GM19043 (cell line): ENCODE data around the gene MDGA2.
"Not testable (repeated sequence)": the region's sequence is repeated elsewhere in the genome, so short reads cannot be mapped to it uniquely, and the experiment has no call there.

Source experiments
- ATAC-seq: cut with Tn5 transposase; IDR thresholded peaks from one replicate; pipeline ENCODE4 v1.9.1; 2021; ENCODE audit warnings: low read depth; ENCODE audit not compliant: unreplicated experiment

Gene MDGA2

GRCh38 chr14:46999661-47000060 is 675.7 kb downstream of the MDGA2 start:
- ATAC-seq, result no peak

- no peak for ATAC-seq
These were observed 685.8 kb downstream of the MDGA2 start for GRCh38 chr14:46989566-46989965.

DNA sequence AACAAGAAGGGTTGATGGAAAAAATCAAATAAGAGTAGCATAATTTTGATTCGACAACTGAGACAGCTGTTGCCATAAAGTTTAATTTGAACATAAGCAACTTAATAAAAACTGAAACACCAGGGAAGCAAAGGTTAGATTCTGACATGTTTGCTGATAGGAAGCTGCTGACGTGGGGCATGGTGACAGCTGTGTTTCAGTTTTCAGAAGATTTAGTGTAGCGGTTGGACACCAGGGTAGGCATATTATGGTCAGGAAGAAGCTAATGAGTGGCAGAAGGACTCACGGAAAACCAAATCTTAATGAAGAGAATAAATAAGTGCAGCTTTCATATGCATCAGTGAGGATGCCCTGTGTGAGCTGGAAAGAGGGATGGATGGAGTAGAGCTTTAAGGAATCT is 687.1 kb downstream of the MDGA2 start:
- ATAC-seq, result no peak

GRCh38 chr14:46985529-46986380 is 689.6 kb downstream of the MDGA2 start:
- no peak for ATAC-seq

DNA sequence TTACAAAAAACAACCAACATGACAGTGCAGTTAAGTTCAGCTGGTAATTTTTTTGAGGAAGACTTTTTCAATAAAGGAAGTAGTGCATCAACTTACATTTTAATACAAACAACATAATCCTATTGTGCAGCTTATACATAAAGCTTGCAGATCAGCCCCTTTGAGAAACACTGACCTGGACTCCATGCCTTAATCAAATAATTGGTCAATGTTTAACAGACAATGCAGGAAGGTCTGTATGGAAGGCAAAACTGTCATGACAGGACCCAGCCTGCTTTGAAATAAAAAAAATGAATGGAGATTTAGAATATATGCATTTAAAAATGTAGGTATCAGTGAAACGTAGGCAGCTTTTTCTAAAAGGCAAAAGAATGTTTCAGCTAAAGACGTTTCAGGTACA is 702.1 kb downstream of the MDGA2 start:
- no peak for ATAC-seq

DNA sequence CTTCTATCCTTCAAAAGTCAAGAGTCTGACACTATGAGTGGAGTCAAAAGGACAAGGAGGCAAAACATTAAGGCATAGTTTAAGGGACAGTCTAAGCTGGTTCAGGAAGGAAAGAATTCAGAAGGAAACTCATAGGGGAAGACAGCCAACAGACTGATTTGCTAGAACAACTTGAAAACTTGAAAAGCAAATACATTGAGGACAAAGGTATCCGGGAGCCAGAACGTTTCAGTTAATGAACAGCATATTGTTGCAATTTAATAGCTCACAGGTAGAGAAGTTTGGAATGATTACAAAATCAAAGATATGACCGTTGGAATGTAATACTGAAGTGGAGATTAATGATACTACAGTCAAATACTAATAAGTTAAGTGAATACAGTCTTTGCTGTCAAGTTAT is 711.0 kb downstream of the MDGA2 start:
- ATAC-seq, result no peak

GRCh38 chr14:46951103-46951502 is 724.3 kb downstream of the MDGA2 start:
- no peak for ATAC-seq

DNA sequence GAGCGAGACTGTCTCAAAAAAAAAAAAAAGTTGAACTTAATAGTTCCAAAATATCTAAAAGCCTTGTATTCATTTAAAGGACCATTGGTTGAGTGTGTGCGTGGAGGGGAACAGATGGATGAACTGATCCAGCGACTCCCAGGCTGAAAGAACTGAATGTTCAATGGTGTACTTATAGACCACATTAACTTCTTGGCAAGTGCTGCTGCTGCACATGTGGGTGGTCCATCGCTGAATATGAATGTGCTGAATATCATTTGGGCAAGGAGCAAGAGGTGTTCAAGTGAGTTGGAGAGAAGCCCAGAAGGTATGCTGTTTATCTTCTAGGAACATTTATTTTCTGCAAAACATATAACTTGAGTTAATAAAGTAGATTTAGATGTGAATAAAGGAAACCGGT is 734.8 kb downstream of the MDGA2 start:
- no peak for ATAC-seq

GRCh38 chr14:46920542-46920941 is 754.9 kb downstream of the MDGA2 start:
- ATAC-seq, result no peak

DNA sequence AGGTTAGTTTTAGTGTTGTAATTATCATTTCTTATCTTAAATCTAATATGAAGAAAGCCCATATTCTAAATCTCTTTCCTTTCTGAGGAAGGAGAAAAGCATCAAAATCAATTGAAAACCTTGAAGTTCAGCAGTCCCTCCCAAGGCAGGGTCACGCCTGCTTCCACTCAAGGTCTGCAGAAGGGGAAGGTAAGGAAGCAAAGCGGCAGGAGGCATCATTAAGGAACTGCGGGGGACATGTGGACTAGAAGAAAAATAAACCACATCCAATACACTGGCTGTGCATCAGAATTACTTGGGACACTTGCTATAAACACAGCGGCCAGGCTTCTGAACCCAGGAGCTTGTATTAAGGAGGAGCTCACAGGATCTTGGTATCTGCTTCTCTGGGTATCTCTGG is 759.9 kb downstream of the MDGA2 start:
- ATAC-seq, result not testable (repeated sequence)

DNA sequence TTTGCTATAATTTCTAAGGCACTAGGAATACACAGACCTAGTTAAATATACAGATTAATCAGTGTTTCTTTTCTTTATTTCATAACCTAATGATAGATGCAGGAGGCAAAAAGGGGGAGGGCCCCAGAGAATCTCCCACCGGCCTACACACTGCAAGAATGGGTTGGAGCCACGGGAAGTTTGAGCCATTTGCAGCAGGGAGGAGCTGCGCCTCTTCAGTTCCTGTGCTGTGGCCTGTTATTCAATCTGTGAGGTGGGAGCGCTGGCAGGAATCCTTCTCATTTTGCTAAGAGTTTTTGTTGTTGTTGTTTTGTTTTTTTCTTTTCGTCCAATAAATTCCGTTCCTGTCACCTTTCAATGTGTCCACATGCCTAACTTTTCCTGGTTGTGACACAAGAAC is 772.6 kb downstream of the MDGA2 start:
- no peak for ATAC-seq

- ATAC-seq, result no peak
These were observed 780.9 kb downstream of the MDGA2 start for GRCh38 chr14:46894476-46894875.

GRCh38 chr14:46887144-46887543 is 788.3 kb downstream of the MDGA2 start:
- ATAC-seq, result no peak

GRCh38 chr14:46885566-46885965 is 789.8 kb downstream of the MDGA2 start:
- ATAC-seq, result no peak

GRCh38 chr14:46861753-46862152 is 813.7 kb downstream of the MDGA2 start:
- ATAC-seq, result no peak

DNA sequence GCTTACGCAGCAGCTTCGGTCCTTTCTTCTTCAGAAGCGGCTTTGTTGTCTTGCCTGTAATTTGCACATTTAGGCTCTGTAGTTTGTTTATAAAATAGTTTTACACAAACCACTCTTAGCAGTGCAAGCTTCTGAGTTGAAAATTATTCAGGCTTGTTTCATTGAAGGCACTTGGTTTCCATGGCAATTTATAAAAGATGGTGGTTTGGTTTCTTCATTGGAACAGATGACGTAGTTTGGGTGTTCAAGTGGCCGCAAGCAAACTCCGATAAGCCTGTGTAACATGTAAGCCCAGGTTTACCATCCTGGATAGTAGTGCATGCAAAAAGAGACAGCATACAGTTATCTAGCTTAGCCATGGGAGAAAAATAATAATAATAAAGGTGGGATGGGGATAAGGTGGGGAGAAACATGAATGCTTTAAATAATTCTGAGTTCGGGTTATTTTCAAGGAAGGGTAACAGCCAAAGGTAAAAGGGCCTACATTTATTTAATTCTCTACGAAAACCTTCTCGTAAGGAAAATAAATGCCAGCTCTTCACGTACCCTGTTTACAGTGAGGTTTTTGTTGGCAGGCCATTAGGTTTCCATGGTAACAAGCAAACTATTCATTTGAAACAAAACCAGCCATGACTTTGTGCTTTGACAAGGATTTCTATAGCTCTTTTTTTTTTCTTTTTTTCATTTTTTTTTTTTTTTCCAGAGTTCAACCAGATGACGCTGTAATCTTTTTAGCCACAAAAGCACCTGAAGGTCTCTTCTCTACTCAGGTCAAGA is 834.3 kb downstream of the MDGA2 start:
- no peak for ATAC-seq

DNA sequence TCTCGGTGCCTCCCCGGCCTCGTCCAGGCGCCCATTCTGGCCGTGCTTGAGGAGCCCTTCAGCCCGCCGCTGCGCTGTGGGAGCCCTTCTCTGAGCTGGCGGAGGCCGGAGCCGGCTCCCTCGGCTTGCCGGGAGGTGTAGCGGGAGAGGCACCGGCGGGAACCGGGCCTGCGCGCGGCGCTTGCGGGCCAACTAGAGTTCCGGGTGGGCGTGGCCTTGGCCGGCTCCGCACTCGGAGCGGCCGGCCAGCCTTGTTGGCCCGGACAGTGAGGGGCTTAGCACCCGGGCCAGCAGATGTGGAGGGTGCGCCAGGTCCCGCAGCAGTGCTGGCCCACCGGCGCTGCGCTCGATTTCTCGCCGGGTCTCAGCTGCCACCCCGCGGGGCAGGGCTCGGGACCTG is 855.1 kb downstream of the MDGA2 start:
- no peak for ATAC-seq

DNA sequence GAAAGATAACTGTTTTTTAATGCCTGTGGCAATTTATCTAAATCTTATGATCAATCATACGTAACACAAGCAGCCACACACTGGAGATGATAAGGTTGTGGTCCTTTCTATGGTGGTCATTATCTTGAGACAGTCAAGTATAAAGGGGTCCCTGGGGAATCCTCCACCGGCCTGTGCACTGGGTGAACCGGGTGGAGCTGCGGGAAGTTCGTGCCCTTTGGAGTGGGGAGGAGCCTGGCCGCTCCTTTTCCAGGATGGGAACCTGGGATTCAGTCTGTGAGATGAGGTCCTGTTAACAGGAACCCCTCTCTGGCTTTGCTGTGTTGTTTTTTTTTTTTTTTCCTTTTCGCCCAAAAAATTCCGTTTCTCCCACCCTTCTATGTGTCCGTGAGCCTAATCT is 856.3 kb downstream of the MDGA2 start:
- no peak for ATAC-seq

DNA sequence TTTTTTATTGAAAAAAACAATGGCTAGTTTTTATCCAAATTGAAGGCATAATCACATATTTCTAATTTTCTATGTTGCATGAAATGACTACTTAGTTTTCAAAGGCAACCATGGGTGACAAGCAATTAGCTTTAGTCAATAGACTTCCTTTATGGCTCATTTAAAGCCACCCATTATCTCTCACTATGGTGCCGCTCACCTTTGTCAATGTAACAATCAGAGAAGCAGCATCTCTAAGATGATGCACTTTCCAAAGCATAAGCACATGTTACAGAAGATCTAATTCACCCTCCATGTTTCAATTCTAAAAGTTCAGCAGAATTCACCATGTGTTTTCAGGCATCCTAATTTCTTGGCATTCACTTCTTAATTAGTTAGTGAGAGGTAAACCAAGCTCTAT is 857.3 kb downstream of the MDGA2 start:
- ATAC-seq, result no peak

- no peak for ATAC-seq
These were observed 882.3 kb downstream of the MDGA2 start for GRCh38 chr14:46793144-46793543.
